ENCODE measurements around the gene IFNG-AS1.

The IFNG-AS1 gene

DNA sequence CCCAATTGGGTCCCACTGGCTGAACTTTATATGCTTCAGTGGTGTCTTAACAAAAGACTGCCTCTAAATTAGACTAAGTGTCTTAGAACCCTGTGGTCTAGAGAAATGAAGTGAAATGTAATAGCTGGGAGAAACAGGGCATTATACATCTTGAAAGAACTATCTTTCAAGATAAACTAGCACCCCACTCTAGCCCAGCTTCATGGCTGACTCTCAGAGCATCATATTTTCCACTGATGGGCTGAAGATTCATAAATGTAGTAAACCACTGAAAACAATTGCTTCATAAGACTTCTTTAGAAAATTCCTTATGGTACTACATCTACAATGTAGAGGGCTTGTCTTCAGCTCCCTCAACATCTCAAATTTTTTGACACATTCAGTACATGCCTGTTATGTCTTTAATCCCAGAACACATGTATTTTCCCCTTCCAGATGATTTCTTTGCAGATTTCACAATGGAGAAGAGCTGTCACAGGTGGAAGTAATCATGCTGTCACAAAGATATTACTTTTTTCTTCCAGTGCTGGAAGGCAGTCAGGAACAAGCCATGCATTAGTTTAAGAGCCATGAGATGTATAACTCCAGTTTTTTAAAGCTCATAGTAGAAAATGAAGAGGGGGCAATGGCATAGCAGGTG, 48.5 kb downstream of the IFNG-AS1 start:
- no peak for DNase-seq (ENCODE audit: low read depth in 2 of 2)

DNA sequence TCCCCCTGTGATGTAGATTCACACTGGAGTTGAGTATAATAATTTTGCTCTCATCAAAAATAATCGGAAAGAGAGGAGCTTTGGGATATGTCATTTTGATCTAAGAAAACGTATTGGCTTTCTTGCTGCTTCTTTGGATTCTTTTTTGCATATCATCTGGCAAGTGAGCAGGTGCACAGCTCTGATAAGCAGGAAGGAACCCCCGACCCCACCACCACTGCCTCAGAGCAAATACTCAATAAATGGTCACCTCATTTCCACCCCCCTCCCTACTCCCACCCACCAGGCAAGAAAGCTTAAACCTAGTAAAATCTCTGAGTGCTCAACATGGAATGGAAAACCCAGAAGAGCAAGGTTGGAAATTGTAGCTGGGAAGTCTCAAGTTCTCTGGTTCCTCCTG, 49.4 kb downstream of the IFNG-AS1 start:
- no peak for DNase-seq (ENCODE audit: low read depth in 2 of 2)

DNA sequence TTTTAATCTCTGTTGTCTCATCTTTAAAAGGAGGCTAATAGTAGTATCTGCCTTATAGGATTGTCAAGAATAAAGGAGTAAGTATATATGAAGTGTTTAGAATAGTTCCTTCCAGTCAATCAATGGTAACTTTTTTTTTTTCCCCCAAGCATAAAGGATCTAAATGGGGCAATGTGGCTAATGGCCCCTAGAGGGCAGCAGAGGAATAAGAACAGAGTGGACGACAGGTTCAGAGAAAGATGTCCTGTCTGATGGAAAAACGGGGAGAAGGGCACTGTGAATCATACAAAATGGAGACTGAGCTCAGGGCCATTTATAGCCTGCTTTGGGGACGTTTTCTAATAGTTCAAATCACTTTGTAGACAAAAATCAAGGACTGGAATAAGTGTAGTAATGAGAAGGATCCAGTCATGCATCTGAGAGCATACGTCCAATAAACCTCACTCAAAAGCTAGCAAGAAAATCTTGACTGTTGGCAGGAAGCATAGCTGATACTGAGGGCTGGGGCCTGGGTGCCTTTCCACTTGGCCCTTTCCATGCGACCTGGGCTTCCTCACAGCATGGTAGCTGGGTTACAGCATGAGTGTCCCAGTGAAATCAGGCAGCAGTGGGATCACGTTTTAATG, 51.3 kb downstream of the IFNG-AS1 start:
- peak; percentile 28 to 32 for DNase-seq (ENCODE audit: low read depth in 2 of 2)

DNA sequence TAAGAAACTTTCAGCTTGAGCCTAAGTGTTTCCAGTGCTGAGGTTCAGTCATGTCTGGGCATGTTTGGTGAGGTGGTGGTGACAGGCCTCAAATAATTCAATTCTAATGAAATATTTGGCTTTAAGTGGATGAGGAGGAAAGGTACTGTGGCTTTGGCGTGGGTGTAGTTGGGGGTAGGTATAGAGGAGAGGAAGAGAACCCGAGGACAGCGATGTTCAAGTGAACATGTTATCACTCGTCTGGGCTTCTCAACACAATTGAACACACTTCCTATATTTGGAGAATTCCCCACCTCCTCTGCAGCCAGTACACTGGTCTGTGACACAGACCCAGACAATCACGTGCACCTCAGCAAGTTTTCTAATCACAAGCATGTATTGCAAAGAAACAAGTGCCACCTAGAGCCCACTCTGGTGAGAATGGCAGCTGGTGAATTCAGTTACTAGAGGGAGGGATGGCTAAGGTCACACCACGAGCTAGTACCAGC, 53.0 kb downstream of the IFNG-AS1 start:
- no peak for DNase-seq (ENCODE audit: low read depth in 2 of 2)

DNA sequence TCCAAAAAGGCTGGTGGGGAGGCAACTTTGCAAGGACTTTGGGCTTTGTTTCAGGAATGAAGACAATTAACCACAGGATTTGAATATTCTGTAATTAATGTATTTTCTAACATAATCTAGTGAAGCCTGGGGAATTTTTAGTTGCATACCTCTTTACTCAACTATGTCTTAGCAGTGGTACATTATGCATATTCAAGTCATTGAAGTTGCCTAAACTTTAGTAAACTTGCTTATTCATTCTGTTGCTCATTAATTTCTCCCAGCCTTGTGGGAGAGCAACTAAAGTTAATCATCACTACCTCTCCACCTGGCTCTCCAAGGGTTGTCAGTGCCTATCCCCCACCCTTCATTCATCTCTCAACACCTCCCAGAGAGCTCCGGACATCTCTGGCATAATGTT, 54.2 kb downstream of the IFNG-AS1 start:
- DNase-seq (ENCODE audit: low read depth in 2 of 2), result no peak

DNA sequence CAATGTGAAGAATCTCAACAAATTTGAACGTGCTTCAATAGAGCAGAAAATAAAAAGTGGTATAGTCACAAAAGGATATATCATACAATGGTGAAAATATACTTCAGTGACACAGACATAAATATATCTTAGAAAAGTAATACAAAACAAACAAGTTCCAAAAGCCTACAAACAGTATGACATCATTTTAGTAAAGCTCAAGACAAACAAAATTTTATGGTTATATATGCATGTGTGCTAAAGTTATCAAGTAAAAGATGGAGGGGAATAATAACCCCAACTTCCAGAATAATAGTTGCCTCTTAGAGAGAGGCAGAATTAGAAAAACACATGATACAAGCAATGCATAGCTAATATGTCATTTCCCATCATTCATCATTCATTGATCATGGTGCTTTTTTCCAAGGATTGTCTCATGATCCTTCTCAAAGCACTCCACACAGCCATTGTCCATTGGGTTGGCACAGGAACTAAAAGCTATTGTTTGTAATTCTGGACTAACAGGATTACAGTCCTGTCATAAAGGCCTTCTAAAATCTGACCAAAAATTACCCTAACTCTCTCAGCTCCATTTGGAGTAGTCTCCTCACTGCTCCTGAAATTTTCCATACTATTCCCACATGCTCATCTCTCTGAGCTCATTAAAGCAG, 59.5 kb downstream of the IFNG-AS1 start:
- no peak for DNase-seq (ENCODE audit: low read depth in 2 of 2)

DNA sequence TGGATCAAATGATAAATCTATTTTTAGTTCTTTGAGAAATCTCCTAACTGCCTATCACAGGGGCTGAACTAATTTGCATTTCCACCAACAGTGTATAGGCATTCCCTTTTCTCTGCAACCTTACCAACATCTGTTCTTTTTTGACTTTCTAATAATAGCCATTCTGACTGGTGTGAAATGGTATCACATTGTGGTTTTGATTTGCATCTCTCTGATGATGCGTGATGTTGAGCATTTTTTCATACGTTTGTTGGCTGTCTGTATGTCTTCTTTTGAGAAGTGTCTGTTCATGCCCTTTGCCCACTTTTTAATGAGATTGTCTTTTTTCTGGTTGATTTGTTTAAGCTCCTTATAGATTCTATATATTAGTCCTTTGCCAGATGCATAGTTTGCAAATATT, 67.1 kb downstream of the IFNG-AS1 start:
- no peak for DNase-seq (ENCODE audit: low read depth in 2 of 2)

DNA sequence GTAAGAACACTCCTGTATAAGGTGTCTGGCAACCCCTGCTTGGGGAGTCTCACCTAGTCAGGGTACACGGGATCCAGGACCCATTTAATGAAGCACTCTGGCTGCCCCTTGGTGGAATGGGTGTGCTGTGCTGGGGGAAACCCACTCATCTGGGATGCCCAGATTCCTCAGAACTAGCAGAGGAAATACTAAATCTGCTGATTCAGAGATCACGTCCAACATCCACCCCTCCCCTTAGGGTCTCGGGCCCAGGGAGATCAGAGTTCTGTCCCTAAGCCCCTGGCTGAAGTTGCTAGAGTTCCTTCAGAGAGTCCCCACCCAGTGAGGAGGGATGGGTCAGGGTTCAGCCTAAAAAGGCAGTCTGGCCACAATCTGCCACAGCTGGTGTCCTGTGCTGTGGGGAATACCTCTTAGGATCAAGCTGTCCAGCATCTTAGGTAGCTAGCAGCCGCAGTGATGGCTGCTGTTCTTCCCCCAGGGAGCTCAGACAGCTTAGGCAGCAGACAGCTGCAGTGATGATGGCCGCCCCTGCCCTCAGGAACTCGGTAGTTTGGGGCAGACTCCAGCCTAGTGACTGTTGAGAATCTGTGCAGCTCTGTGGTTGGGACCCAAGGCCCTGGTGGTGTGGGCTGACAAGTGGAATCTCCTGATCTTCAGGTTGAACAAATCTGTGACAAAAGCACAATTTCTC, 74.8 kb downstream of the IFNG-AS1 start:
- no peak for DNase-seq (ENCODE audit: low read depth in 2 of 2)

DNA sequence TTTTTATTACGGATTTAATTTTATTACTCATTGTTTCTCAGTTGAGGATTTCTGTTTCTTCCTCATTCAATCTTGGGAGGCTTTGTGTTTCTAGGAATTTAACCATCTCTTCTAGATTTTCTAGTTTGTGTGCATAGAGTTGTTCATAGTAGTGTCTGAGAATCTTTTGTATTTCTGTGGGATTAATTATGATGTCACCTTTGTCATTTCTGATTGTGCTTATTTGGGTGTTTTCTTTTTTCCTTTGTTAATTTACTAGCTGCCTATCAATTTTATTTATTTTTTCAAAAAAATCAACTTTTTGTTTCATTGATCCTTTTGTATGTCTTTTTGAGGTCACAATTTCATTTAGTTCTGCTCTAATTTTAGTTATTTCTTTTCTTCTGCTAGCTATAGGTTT, 75.9 kb downstream of the IFNG-AS1 start:
- DNase-seq (ENCODE audit: low read depth in 2 of 2), result no peak

DNA sequence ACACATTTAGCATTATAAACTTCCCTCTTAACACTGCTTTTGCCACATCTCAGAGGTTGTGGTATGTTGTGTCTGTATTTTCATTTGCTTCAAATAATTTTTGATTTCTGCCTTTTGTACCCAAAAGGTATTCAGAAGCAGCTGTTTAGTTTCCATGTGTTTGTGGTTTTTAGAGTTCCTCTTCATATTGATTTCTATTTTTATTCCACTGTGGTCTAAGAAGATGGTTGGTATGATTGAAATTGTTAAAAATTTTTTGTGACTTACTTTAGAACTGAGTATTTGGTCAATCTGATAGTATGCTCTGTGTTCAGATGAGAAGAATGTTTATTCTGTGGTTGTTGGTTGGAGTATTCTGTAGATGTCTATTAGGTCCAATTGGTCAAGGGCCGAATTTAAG, 76.4 kb downstream of the IFNG-AS1 start:
- DNase-seq (ENCODE audit: low read depth in 2 of 2), result no peak

DNA sequence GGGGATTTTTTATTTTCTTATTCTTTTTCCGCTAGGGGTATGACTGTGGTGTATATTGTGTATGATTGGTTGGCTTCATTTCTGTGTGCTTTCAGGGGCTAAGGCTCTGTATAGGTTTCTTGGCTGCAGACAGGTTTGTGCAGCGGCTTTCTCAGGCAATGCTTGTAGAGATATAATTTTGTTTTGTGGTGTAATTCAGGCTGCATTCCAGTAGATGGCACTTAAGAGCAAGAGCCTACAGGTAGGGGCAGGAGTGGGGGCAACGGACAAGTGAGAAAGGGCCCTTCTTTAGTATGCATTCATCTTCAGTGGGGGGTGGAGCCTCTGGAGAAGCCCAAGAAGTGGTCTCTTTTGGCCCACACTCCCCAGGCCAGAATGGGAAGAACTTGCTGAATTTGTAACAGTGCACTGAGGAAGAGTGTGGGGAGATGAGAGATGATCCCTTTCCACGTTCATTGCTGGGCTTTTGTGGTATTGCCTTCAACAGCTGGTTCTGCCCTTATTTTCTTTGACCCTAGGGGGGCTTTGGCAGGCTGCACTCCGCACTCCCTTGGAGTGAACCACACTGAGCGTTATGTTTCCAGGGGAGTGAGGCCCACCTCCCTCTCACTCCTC, 78.6 kb downstream of the IFNG-AS1 start:
- DNase-seq (ENCODE audit: low read depth in 2 of 2), result no peak

DNA sequence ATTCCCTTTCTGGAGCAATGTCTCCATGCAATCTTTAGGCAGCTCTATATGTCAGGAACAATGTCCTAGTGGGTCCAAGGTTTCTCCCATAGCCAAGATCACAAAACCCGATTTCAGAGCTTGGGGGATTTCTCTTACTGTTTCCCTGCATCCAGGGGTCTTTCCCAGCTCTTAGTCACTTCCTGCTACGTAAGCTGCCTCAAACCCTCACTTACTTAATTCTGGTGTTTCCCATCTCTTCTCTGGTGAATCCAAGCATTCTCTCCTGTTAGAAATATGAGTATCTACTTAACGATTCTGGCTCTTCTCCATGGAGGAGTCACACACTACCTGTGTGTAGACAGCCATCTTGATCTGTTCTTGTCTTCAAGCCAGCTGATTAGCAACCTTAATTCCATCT, 80.0 kb downstream of the IFNG-AS1 start:
- DNase-seq (ENCODE audit: low read depth in 2 of 2), result no peak
